GM21619 (cell line): Measurements from ENCODE around the gene CLPTM1L.
"Not testable (repeated sequence)": the region's sequence is repeated elsewhere in the genome, so short reads cannot be mapped to it uniquely, and the experiment has no call there.

Experiments
- ATAC-seq: cut with Tn5 transposase; IDR thresholded peaks from one replicate; pipeline ENCODE4 v1.9.1; 2021; ENCODE audit not compliant: unreplicated experiment

Gene CLPTM1L

GRCh38 chr5:1343315-1343751 is 1.6 kb downstream of the CLPTM1L start:
- ATAC-seq: no peak

GRCh38 chr5:1342711-1343110 is 2.2 kb downstream of the CLPTM1L start:
- not testable (repeated sequence) for ATAC-seq

- no peak for ATAC-seq
Measured at GRCh38 chr5:1342268-1342667, 2.6 kb downstream of the CLPTM1L start.

GRCh38 chr5:1341863-1342262 is 3.0 kb downstream of the CLPTM1L start:
- ATAC-seq: no peak

GRCh38 chr5:1339818-1340210 is 5.1 kb downstream of the CLPTM1L start:
- not testable (repeated sequence) for ATAC-seq

GRCh38 chr5:1339139-1339817 is 5.6 kb downstream of the CLPTM1L start:
- not testable (repeated sequence) for ATAC-seq

GRCh38 chr5:1338506-1339070 is 6.3 kb downstream of the CLPTM1L start:
- no peak for ATAC-seq

- ATAC-seq: no peak
Measured at GRCh38 chr5:1338196-1338490, 6.8 kb downstream of the CLPTM1L start.

- ATAC-seq: no peak
Measured at GRCh38 chr5:1337489-1338195, 7.3 kb downstream of the CLPTM1L start.

- no peak for ATAC-seq
Measured at GRCh38 chr5:1336749-1337488, 8.0 kb downstream of the CLPTM1L start.

- no peak for ATAC-seq
Measured at GRCh38 chr5:1336106-1336561, 8.8 kb downstream of the CLPTM1L start.

- ATAC-seq: no peak
Measured at GRCh38 chr5:1335540-1336095, 9.3 kb downstream of the CLPTM1L start.

GRCh38 chr5:1334831-1335539 is 9.9 kb downstream of the CLPTM1L start:
- no peak for ATAC-seq

- no peak for ATAC-seq
Measured at GRCh38 chr5:1333986-1334385, 10.9 kb downstream of the CLPTM1L start.

- ATAC-seq: not testable (repeated sequence)
Measured at GRCh38 chr5:1333286-1333685, 11.6 kb downstream of the CLPTM1L start.

- no peak for ATAC-seq
Measured at GRCh38 chr5:1332461-1333001, 12.4 kb downstream of the CLPTM1L start.

- ATAC-seq: no peak
Measured at GRCh38 chr5:1331861-1332405, 13.0 kb downstream of the CLPTM1L start.

- no peak for ATAC-seq
Measured at GRCh38 chr5:1330847-1331831, 13.8 kb downstream of the CLPTM1L start.
